Gastroesophageal sphincter (tissue), 3 donors: ENCODE data around the gene PTPRN2.

Experiments
- POLR2A ChIP-seq, 2 donors: fragments of 450-650 bp; IDR thresholded peaks; one replicate each; pipeline ENCODE4 v1.6.1; 2017; ENCODE audit warnings: antibody characterized with exemption in 2 of 2, mild to moderate bottlenecking in 2 of 2, moderate library complexity in 1 of 2
- TF ChIP-seq, protein P1 (sequence below), 4 experiments: fragments of 200-600 bp in 2 of 4; fragments of 450-650 bp in 2 of 4; sonication (generic) in 1 of 4; IDR thresholded peaks; one replicate each; pipeline ENCODE4 v1.5.1; 2017 to 2019; ENCODE audit warnings: antibody characterized with exemption in 4 of 4, mild to moderate bottlenecking in 2 of 4, moderate library complexity in 2 of 4

DNA sequence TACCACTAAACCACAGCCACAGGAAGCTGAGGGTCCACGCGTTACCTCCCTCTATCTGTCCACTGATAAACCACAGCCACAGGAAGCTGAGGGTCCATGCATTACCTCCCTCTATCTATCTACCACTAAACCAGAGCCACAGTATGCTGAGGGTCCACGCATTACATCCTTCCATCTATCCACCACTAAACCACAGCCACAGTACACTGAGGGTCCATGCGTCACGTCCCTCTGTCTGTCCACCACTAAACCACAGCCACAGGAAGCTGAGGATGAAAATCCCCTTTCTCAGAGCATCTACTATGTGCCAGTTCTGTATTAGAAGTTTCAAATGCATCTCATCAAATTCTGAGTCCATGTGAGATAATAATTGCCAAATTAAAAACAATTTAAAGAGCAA lies 661.5 kb downstream of the PTPRN2 start:
- TF ChIP-seq, protein P1, sequence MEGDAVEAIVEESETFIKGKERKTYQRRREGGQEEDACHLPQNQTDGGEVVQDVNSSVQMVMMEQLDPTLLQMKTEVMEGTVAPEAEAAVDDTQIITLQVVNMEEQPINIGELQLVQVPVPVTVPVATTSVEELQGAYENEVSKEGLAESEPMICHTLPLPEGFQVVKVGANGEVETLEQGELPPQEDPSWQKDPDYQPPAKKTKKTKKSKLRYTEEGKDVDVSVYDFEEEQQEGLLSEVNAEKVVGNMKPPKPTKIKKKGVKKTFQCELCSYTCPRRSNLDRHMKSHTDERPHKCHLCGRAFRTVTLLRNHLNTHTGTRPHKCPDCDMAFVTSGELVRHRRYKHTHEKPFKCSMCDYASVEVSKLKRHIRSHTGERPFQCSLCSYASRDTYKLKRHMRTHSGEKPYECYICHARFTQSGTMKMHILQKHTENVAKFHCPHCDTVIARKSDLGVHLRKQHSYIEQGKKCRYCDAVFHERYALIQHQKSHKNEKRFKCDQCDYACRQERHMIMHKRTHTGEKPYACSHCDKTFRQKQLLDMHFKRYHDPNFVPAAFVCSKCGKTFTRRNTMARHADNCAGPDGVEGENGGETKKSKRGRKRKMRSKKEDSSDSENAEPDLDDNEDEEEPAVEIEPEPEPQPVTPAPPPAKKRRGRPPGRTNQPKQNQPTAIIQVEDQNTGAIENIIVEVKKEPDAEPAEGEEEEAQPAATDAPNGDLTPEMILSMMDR (IDR thresholded peaks at IDR 0.05) = no peak
- TF ChIP-seq POLR2A (IDR thresholded peaks at IDR 0.05) = no peak
